AG10803 (cell line): ENCODE results near the gene LPO.

ENCODE experiments used
- DNase-seq: peaks from one replicate; pipeline ENCODE4 v3.0.0; 2010; ENCODE audit warnings: low read depth
- H3K4me3 ChIP-seq: 2 replicates; pipeline ENCODE4 v1.5.1; 2011; ENCODE audit warnings: mild to moderate bottlenecking, low read length, control low read depth
- CTCF ChIP-seq: conservative IDR thresholded peaks from 2 replicates; pipeline ENCODE4 v1.5.1; 2011; ENCODE audit warnings: mild to moderate bottlenecking, low read length, control low read depth, inconsistent platforms

LPO gene

DNA sequence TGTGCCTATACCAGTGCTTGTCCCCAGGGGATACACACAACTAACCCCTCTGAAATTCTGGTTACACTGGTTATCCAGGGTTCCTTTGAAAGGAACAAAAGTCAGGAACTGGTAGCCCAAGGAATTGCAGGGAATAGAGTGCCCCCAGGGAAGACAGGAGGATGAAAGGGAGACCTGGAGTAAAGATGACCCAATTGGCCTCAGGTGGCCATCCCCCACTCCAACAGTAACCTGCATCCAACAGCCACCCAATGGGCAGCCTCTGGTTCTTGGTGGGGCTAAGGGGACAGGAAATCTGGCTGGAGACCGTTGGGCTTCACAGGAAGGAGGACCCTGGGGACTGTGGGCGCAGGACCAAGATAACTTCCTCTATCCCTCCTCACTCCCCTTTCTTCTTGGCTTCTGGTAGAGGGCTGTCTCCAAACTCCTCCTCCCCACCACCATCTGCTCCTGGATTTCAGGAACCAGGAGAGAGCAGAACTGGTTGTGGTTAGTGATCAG lies 43.2 kb downstream of the LPO start:
- TF ChIP-seq CTCF: no peak
- no peak overlapping the region for H3K4me3 ChIP-seq
- no peak for DNase-seq

GRCh38 chr17:58282442-58282841 lies 44.1 kb downstream of the LPO start:
- no peak for TF ChIP-seq CTCF
- no peak for DNase-seq
- H3K4me3 ChIP-seq: no peak overlapping the region

- no peak for DNase-seq
- no peak for TF ChIP-seq CTCF
- no peak overlapping the region for H3K4me3 ChIP-seq
These were observed 45.6 kb downstream of the LPO start for GRCh38 chr17:58283674-58284612.

GRCh38 chr17:58284613-58285421 lies 46.4 kb downstream of the LPO start:
- TF ChIP-seq CTCF: no peak
- no peak overlapping the region for H3K4me3 ChIP-seq
- no peak for DNase-seq

DNA sequence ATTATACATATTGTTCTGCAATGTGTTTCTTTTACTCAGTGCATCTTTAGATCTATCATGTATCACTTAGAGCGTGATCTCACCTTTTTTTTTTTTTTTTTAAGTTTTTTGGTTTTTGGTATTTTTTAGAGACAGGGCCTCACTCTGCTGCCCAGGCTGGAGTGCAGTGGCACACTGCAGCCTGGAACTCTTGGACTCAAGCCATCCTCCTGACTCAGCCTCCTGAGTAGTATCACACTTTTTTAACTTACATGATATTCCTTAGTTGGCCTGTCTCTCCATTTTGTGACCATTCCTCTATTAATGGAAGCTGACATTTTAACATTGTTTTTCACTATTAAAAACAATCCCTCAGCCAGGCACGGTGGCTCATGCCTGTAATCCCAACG lies 47.0 kb downstream of the LPO start:
- no peak for TF ChIP-seq CTCF
- peak; percentile 13 for DNase-seq
- no peak overlapping the region for H3K4me3 ChIP-seq

GRCh38 chr17:58289869-58290268 lies 51.5 kb downstream of the LPO start:
- no peak for DNase-seq
- H3K4me3 ChIP-seq: no peak overlapping the region

More at GRCh38 chr17:58289869-58290268, 51.5 kb downstream of the LPO start:
- no peak for TF ChIP-seq CTCF
